MM.1S (cell line): Measurements from ENCODE around the gene NUDT6.

Source experiments
- DNase-seq: peaks from one replicate; pipeline ENCODE4 v3.0.0-alpha.2; 2015
- H2AFZ ChIP-seq: fragments of 300-600 bp; sonication (generic); 2 replicates; pipeline ENCODE4 v1.6.0; 2016; ENCODE audit warnings: antibody characterized with exemption, low read length
- H3F3A ChIP-seq: fragments of 300-600 bp; sonication (generic); 2 replicates; pipeline ENCODE4 v1.6.1; 2016; ENCODE audit warnings: mild to moderate bottlenecking, antibody characterized with exemption, low read length, moderate library complexity, mixed read lengths; ENCODE audit not compliant: insufficient read depth
- H3K27ac ChIP-seq: fragments of 300-600 bp; sonication (generic); 2 replicates; pipeline ENCODE4 v1.5.1; 2016; ENCODE audit warnings: mild to moderate bottlenecking, low read length
- H3K27me3 ChIP-seq: fragments of 300-600 bp; sonication (generic); replicated peaks from 2 replicates; pipeline ENCODE4 v1.6.0; 2016; ENCODE audit warnings: low read length; ENCODE audit not compliant: insufficient read depth
- H3K36me3 ChIP-seq: fragments of 300-600 bp; sonication (generic); replicated peaks from 2 replicates; pipeline ENCODE4 v1.6.1; 2016; ENCODE audit warnings: mild to moderate bottlenecking, low read length, mixed read lengths; ENCODE audit not compliant: insufficient read depth
- H3K4me1 ChIP-seq: fragments of 300-600 bp; sonication (generic); 2 replicates; pipeline ENCODE4 v1.6.1; 2016; ENCODE audit warnings: low read length, mixed read lengths
- H3K4me2 ChIP-seq: fragments of 300-600 bp; sonication (generic); 2 replicates; pipeline ENCODE4 v1.6.0; 2016; ENCODE audit warnings: low read depth, low read length
- H3K4me3 ChIP-seq: fragments of 300-600 bp; sonication (generic); 2 replicates; pipeline ENCODE4 v1.5.1; 2016; ENCODE audit warnings: low read length, mixed read lengths
- H3K79me2 ChIP-seq: fragments of 300-600 bp; sonication (generic); 2 replicates; pipeline ENCODE4 v1.6.1; 2016; ENCODE audit warnings: mixed run types, low read length, mixed read lengths
- H3K9ac ChIP-seq: fragments of 300-600 bp; sonication (generic); 2 replicates; pipeline ENCODE4 v1.6.1; 2016; ENCODE audit warnings: low read length, mixed read lengths
- H3K9me2 ChIP-seq: fragments of 300-600 bp; sonication (generic); replicated peaks from 2 replicates; pipeline ENCODE4 v1.6.1; 2016; ENCODE audit warnings: mild to moderate bottlenecking, low read length, mixed read lengths; ENCODE audit not compliant: insufficient read depth
- H3K9me3 ChIP-seq: fragments of 300-600 bp; sonication (generic); replicated peaks from 2 replicates; pipeline ENCODE4 v1.6.1; 2016; ENCODE audit warnings: mild to moderate bottlenecking, low read length, mixed read lengths; ENCODE audit not compliant: insufficient read depth
- H4K20me1 ChIP-seq: fragments of 300-600 bp; sonication (generic); 2 replicates; pipeline ENCODE4 v1.6.1; 2016; ENCODE audit warnings: mild to moderate bottlenecking, low read length, moderate library complexity, mixed read lengths; ENCODE audit not compliant: insufficient read depth
- CTCF ChIP-seq: fragments of 300-600 bp; sonication (generic); IDR thresholded peaks from 2 replicates; pipeline ENCODE4 v1.5.1; 2016; ENCODE audit warnings: antibody characterized with exemption, low read length, mixed read lengths
- EZH2 ChIP-seq: fragments of 300-600 bp; sonication (generic); optimal IDR thresholded peaks from 2 replicates; pipeline ENCODE3; 2017; ENCODE audit warnings: low read depth, mild to moderate bottlenecking, antibody characterized with exemption, low read length, mixed read lengths
- EZH2phosphoT487 ChIP-seq: fragments of 300-600 bp; sonication (generic); IDR thresholded peaks from 2 replicates; pipeline ENCODE4 v1.6.1; 2018; ENCODE audit warnings: antibody characterized with exemption, low read length

NUDT6 gene

GRCh38 chr4:122914292-122914904 is 8.0 kb downstream of the NUDT6 start:
- H3K9ac ChIP-seq = no peak overlapping the region
- H3K9me2 ChIP-seq = no peaks in the 10 kb centered on the region
- H3K27ac ChIP-seq = no peak overlapping the region
- no peaks in the 10 kb centered on the region for H3K4me1 ChIP-seq
- H3K4me2 ChIP-seq = no peak overlapping the region
- DNase-seq = peak; percentile 74
- H3K4me3 ChIP-seq = no peak overlapping the region
- H3K79me2 ChIP-seq = no peaks in the 10 kb centered on the region
- no peaks in the 10 kb centered on the region for H3F3A ChIP-seq
- H3K9me3 ChIP-seq = no peaks in the 10 kb centered on the region
- H3K36me3 ChIP-seq = no peaks in the 10 kb centered on the region
- no peaks in the 10 kb centered on the region for H3K27me3 ChIP-seq
- no peaks in the 10 kb centered on the region for H4K20me1 ChIP-seq
- H2AFZ ChIP-seq = no peak overlapping the region
- TF ChIP-seq CTCF (peak; percentile 59), EZH2phosphoT487 (no peak)

- Histone ChIP-seq H3K4me3 (no peak overlapping the region), H3K27me3 (no peaks in the 10 kb centered on the region), H4K20me1 (no peaks in the 10 kb centered on the region), H3K36me3 (no peaks in the 10 kb centered on the region), H3F3A (no peaks in the 10 kb centered on the region), H3K9me2 (no peaks in the 10 kb centered on the region), H3K4me2 (no peak overlapping the region), H3K79me2 (no peaks in the 10 kb centered on the region), H3K4me1 (no peaks in the 10 kb centered on the region), H3K9ac (no peak overlapping the region), H2AFZ (no peak overlapping the region), H3K9me3 (no peaks in the 10 kb centered on the region), H3K27ac (no peak overlapping the region)
- no peak for DNase-seq
- no peak for TF ChIP-seq CTCF
- TF ChIP-seq EZH2phosphoT487 = no peak
- no peak for TF ChIP-seq EZH2
Measured at GRCh38 chr4:122912810-122913575, 9.4 kb downstream of the NUDT6 start.

GRCh38 chr4:122911588-122911987 is 10.8 kb downstream of the NUDT6 start:
- Histone ChIP-seq H3K4me3 (peak overlapping the region; percentile 6; the same call in 1 of the 2 replicates), H3K79me2 (no peaks in the 10 kb centered on the region), H3K36me3 (no peaks in the 10 kb centered on the region), H4K20me1 (no peaks in the 10 kb centered on the region), H3K27me3 (no peaks in the 10 kb centered on the region), H2AFZ (no peak overlapping the region), H3K27ac (no peak overlapping the region), H3K4me2 (peak overlapping the region; percentile 45), H3K9ac (no peak overlapping the region), H3F3A (no peaks in the 10 kb centered on the region), H3K9me2 (no peaks in the 10 kb centered on the region), H3K9me3 (no peaks in the 10 kb centered on the region), H3K4me1 (no peaks in the 10 kb centered on the region)
- no peak for TF ChIP-seq EZH2phosphoT487
- TF ChIP-seq EZH2 = no peak
- peak; percentile 13 for DNase-seq

GRCh38 chr4:122909683-122910082 is 12.7 kb downstream of the NUDT6 start:
- no peaks in the 10 kb centered on the region for H3F3A ChIP-seq
- no peak for DNase-seq
- no peaks in the 10 kb centered on the region for H3K79me2 ChIP-seq
- H3K9me3 ChIP-seq = no peaks in the 10 kb centered on the region
- H3K4me1 ChIP-seq = no peaks in the 10 kb centered on the region
- H3K4me2 ChIP-seq = no peak overlapping the region
- no peaks in the 10 kb centered on the region for H3K27me3 ChIP-seq
- H3K27ac ChIP-seq = no peak overlapping the region
- no peak overlapping the region for H3K9ac ChIP-seq
- H3K36me3 ChIP-seq = no peaks in the 10 kb centered on the region
- H4K20me1 ChIP-seq = no peaks in the 10 kb centered on the region
- TF ChIP-seq CTCF = no peak
- TF ChIP-seq EZH2phosphoT487 = no peak
- no peak for TF ChIP-seq EZH2
- no peaks in the 10 kb centered on the region for H3K9me2 ChIP-seq
- no peak overlapping the region for H3K4me3 ChIP-seq
- H2AFZ ChIP-seq = no peak overlapping the region
